GM19351 (cell line): Measurements from ENCODE around the gene TEN1.
"Not testable (repeated sequence)": the region's sequence is repeated elsewhere in the genome, so short reads cannot be mapped to it uniquely, and the experiment has no call there.

ENCODE experiments used
- ATAC-seq: cut with Tn5 transposase; IDR thresholded peaks from one replicate; pipeline ENCODE4 v1.9.1; 2021; ENCODE audit warnings: mild to moderate bottlenecking, moderate library complexity; ENCODE audit not compliant: unreplicated experiment

Gene TEN1, protein sequence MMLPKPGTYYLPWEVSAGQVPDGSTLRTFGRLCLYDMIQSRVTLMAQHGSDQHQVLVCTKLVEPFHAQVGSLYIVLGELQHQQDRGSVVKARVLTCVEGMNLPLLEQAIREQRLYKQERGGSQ

DNA sequence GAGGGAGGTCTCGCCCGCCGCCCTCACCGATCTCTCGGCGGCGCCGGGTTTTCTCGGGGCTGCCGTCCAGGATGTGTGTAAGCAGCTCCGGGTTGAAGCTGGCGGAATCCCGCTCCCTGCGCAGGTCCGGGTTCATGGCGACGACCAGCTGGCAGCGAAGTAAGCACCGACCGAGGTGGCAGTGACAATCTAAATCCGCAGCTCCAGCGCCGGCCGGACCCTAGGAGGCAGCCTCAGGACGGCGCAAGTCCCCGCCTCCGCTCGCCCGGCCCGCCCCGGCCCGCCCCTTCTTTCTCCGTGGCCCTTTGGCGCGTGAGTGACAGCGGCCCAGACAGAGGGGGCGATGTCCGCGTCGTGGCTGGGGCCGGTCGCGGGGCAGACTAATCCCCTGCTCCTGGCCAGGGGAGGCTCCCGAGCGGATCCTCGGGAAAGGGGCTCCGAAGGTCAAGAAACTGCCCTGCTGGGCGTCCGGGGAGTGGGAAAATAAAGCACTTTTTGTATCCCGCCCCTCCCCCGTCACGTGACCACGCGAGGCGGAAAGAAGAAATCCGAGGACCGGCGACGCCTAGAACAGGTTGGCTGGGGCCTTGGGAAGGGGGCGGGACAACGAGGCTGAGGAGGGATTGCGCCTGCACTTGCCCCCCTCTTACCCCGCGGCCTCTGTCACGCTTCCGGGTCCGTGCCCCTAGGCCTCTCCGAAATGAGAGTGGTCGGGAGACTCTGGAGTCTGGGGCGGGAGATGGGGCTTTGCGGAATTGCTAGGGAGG, at the start of gene TEN1, which contains the start of gene ACOX1:
Gene TEN1, plus strand, starts transcription at position 303 of the 767 bp plus-strand sequence. CDS start 6,953 bp downstream, outside the sequence.
Gene ACOX1, minus strand, starts transcription at position 229 of the 767 bp plus-strand sequence. Its CDS starts 93 bp downstream, at position 136.
- peak; percentile 89 for ATAC-seq

DNA sequence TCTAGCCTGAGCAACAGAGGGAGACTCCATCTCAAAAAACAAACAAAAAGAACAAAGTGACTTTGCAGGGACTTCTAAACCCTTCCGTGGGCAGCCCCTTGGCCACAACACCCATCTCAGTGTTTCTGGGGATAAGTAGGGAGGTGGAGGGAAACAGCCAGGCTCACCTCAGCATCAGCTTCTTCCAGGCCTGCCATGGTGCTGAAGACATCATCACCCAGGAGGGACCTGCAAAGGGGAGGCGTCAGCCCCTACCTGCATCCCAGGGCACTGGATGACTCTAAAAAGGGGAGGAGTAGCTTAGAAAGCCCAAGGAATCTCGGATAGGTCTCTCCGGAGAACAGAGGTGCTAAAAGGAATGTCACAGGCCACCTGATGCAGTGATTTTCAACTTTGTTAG, 48.0 kb upstream of the TEN1 start:
- no peak for ATAC-seq

DNA sequence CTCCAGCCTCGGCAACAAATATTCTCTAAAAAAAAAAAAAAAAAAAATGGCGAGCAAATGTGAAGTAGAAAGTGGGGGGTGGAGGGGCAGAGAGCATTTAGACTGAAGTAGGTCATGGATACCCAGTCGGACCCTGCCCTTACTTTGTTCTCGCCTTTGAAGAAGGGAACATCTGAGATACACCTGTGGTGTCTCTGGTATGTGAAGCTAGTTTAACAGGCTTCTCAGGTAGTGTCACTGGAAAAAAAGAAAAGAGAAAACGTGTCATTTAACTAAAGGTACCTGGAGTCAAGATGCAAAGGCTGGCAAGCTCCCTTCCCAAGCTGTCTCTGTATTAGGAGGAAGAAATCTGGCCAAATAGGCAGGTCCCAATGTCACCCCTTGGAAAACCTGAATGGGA, 46.2 kb upstream of the TEN1 start:
- no peak for ATAC-seq

DNA sequence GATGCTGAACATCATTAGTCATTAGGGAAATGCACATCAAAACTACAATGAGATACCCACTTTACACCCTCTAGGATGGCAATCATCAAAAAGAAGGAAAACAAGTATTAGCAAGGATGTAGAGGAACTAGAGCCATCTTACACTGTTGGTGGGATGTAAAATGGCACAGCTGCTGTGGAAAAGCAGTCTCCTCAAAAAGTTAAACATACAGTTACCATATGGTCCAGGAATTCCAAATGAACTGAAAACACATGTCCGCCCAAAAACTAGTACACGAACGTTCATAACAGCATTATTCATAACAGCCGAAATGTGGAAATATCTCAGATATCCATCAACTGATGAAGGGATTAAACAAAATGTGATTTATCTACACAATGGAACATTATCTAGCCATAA, 45.2 kb upstream of the TEN1 start:
- ATAC-seq, result no peak

DNA sequence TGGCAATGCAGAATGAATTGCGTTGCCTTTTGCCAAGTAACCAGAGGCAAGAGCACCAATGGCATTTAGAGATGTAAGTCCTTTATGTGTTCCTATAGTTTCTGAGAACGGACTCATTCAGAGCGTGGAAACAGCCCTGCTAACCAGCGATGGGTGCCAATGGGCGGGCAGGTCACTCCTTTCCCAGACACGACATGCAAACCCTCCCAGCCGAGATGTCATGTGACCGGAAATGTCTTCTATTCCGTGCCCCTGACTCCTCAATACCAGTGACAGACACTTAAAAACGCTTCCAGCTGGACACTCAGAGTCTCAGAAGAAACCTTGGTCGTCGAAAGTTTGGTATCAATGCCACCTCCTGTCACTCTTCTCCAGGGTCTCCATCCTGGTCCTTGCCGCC, 41.4 kb upstream of the TEN1 start:
- no peak for ATAC-seq

GRCh38 chr17:75940727-75941441, 38.2 kb upstream of the TEN1 start, which contains the start of gene FBF1:
Gene FBF1 (minus strand): TSS chr17:75941042. CDS start chr17:75938149, 2,893 bp downstream.
- peak; percentile 96 for ATAC-seq

GRCh38 chr17:75941442-75941819, 37.6 kb upstream of the TEN1 start:
- ATAC-seq, result no peak

- ATAC-seq, result no peak
Observed at GRCh38 chr17:75942473-75942872, 36.6 kb upstream of the TEN1 start.

DNA sequence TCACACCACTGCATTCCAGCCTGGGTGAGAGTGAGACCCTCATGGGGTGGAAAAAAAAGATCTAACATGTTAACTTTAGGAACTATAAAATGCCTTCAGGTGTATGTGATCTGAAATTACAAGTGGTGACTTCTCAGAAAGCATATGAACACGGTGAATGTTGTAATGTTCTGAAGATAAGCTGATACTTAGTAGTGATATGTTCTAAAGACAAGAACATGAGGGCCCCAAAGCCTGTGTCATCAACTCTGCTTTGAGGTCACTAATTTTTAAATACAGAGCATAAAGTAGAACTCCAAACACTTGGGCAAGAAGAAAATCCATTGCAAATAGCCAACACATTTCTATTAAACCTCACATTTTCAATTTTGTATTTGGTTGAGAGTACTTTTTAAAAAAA, 35.5 kb upstream of the TEN1 start:
- ATAC-seq, result no peak

DNA sequence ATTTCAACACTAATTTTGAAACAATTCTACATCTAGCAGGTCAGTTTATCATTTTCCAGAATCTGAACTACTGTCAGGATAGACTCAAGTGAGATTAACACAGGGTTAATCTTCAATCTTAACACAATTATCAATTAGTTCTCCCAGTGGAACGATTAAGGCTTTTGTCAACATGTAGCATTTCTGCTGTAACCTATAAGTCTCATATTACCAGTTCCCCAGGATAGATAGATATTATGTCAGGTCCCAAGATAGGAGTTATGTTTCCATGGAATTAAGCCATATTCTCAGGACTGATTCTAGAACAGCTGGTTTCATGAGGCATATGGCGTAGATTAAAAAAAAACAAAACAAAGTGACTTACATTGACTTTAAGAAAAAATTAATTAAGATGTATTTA, 33.8 kb upstream of the TEN1 start:
- ATAC-seq, result no peak

- no peak for ATAC-seq
Observed at GRCh38 chr17:75950421-75950820, 28.6 kb upstream of the TEN1 start.

DNA sequence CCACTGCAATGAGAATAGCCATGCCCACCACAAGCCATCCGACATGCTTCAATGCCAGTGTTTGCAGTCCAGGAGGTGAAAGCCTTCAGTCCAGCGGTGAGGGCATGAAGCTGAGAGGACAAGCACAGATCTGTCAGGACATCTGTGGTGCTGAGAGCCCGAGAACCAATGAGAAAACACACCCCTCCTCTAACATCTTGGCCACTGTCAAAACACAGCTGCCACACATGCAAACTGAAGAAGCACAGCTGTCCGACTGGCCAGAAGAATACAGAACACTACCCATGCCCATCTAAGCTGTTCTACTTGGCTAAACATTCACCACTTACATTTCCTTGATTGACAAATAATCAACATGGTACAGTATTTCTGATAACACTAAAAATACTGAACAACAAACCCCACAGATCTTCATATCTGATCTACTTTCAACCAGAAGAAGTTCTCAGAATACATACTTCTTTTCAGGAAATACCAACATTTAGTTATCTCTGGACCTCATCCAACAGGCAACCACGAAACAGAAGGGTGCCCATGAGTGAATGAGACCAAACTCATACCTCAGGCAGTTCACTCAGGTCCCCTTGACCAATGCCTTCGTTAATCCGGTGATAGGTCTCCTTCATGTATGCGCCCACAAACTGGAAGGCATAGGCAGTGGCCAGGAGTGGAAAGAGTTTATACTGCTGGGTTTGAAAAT, 28.0 kb upstream of the TEN1 start:
- no peak for ATAC-seq

DNA sequence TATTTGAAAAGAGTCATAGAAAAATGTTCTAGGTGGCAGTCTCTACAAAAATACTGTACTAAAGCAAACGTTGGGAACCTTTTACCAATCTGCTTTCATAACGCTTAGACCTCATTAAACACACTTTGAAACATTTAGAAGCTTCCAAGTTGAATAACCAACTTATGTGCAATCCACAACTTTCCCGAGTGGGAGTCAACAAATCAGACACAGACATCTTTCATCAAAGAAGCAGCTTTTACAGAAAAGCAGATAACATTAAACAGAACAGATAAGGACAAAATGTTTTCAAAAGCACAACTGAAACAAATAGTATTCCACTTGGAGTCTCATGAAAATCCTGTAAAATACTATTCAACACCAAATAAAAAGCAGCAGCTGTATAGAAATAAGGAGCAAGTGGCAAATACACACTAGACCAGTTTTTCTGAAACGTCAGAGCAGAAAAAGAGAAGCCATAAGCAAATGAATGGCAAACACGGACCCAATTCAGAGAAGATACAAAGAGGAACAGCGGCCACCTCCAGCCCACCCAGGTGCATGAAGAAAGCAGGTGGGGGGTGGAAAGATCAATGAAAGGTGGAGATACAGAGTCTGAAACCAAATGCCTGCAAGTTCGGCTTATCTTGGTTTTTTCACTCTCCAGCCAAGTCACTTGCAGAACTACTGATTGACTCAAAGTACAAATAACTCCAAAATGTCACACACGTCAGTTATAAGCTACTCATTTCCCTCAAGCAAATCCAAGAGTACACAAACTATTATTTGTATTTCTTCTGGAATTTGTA, 19.8 kb upstream of the TEN1 start:
- no peak for ATAC-seq

GRCh38 chr17:75959839-75960511, 19.1 kb upstream of the TEN1 start:
- ATAC-seq, result no peak

- ATAC-seq, result no peak
Observed at GRCh38 chr17:75965468-75965867, 13.6 kb upstream of the TEN1 start.

- ATAC-seq, result not testable (repeated sequence)
Observed at GRCh38 chr17:75969044-75969443, 10.0 kb upstream of the TEN1 start.

DNA sequence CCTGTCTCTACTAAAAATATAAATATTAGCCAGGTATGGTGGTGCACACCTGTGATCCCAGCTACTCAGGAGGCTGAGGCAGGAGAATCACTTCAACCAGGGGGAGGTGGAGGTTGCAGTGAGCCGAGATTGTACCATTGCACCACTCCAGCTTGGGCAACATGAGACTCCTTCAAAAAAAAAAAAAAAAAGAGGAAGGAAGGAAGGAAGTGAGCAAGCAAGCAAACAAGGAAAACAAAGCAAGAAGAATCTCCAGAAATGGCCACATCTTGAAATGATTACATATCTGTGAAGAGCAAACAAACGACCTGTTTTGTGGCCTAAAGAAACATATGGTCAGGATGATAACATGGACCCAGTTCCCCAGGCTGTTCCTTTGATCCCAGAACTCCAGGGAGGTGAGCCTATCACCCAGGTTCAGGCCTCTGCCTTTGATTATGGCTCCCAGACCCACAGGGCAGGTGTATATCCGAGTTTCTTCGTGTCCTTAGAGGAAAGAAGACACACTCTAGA, 9.0 kb upstream of the TEN1 start:
- no peak for ATAC-seq

GRCh38 chr17:75970626-75971025, 8.4 kb upstream of the TEN1 start:
- ATAC-seq, result no peak

- ATAC-seq, result not testable (repeated sequence)
Observed at GRCh38 chr17:75975187-75975586, 3.9 kb upstream of the TEN1 start.

- no peak for ATAC-seq
Observed at GRCh38 chr17:75975757-75976174, 3.3 kb upstream of the TEN1 start.
